ENCODE data around the gene ASPHD1.

The ASPHD1 gene

DNA sequence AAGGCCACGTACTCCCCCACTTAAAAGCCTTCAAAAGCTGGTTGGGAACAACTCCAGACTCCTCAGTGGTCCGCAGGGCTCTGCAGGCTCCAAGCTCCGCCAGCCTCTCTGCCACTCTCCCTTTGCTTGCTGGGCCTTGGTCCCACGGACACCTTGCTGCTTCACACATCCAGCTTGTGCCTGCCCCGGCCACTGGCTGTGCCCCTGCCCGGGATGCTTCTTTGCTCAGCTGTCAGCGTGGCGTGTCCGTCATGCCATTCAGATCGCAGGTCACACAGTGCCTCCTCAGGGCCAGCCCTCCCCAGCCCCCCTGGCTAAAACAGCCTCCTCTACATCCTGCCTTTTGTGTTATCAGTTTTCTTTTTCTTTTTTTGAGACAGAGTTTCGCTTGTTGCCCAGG, 11.8 kb downstream of the ASPHD1 start:
- FAIRE-seq (no peak), DNase-seq (ENCODE audit: insufficient read length, low spot score) (no peak)
- TF ChIP-seq POU2F2 (IDR thresholded peaks at IDR 0.05; ENCODE audit: low read depth, low read length), result no peak
- no peak for TF ChIP-seq SPI1 (IDR thresholded peaks at IDR 0.05; ENCODE audit: low read depth, low read length)
- no peak for TF ChIP-seq PAX5 (IDR thresholded peaks at IDR 0.05; ENCODE audit: insufficient read depth, low read length, severe bottlenecking)
- TF ChIP-seq POLR2AphosphoS5 (IDR thresholded peaks at IDR 0.05; ENCODE audit: low read depth, low read length), result no peak
- TF ChIP-seq TAF1 (IDR thresholded peaks at IDR 0.05; ENCODE audit: low read depth, low read length), result no peak
- no peak for TF ChIP-seq POLR2A (IDR thresholded peaks at IDR 0.05; ENCODE audit: low read depth, low read length)

DNA sequence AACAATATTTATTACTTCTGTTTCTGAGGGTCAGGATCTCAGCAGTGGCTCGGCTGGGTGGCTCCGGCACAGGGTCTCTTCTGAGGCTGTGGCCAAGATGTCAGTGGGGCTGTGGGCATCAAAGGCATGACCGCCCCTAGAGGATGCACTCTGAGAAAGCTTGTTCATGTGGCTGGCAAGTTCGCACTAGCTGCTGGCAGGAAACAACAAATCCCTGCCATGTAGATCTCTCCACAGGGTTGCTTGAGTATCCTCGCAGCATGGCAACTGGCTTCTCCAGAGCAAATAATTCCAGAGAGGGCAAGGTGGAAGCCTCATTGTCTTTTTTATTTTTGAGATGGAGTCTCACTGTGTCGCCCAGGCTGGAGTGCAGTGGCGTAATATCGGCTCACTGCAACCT, 13.2 kb downstream of the ASPHD1 start:
- FAIRE-seq (no peak), DNase-seq (ENCODE audit: insufficient read length, low spot score) (no peak)
- TF ChIP-seq TAF1 (IDR thresholded peaks at IDR 0.05; ENCODE audit: low read depth, low read length) (no peak), POU2F2 (IDR thresholded peaks at IDR 0.05; ENCODE audit: low read depth, low read length) (no peak), POLR2A (IDR thresholded peaks at IDR 0.05; ENCODE audit: low read depth, low read length) (no peak), POLR2AphosphoS5 (IDR thresholded peaks at IDR 0.05; ENCODE audit: low read depth, low read length) (no peak), SPI1 (IDR thresholded peaks at IDR 0.05; ENCODE audit: low read depth, low read length) (no peak), PAX5 (IDR thresholded peaks at IDR 0.05; ENCODE audit: insufficient read depth, low read length, severe bottlenecking) (no peak)

DNA sequence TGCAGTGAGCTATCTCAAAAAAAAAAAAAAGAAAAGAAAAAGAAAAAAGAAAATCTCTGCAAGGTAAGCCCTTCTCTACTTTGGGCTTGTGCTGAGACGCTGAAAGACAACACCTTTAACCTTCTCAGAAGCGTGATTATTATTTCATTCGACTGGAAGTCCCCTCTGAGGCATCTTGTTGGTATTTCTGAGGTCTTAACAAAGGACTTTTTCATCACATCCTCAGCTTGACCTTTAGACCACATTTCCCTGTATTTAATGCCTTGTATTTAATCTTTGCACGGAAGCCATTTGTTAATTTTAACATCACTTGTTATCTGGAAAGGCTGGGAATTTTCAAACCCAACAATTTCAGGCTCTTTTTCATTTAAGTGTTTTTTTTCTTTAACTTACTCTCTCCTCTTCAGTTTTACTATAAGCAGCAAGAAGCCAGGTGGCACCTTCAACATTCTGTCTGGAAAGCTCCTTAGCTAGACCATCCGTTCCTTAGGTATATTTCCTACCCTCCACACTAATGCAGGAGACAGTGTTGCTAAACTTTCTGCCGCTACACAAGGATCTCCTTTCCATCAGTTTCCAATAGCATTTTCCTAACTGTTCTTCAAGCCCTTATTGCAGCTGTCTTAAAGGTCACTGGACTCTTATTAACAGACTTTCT, 15.4 kb downstream of the ASPHD1 start:
- no peak for DNase-seq (ENCODE audit: insufficient read length, low spot score)
- no peak for FAIRE-seq
- TF ChIP-seq TAF1 (IDR thresholded peaks at IDR 0.05; ENCODE audit: low read depth, low read length) (no peak), SPI1 (IDR thresholded peaks at IDR 0.05; ENCODE audit: low read depth, low read length) (no peak), POLR2AphosphoS5 (IDR thresholded peaks at IDR 0.05; ENCODE audit: low read depth, low read length) (no peak), POLR2A (IDR thresholded peaks at IDR 0.05; ENCODE audit: low read depth, low read length) (no peak), POU2F2 (IDR thresholded peaks at IDR 0.05; ENCODE audit: low read depth, low read length) (no peak), PAX5 (IDR thresholded peaks at IDR 0.05; ENCODE audit: insufficient read depth, low read length, severe bottlenecking) (no peak)

DNA sequence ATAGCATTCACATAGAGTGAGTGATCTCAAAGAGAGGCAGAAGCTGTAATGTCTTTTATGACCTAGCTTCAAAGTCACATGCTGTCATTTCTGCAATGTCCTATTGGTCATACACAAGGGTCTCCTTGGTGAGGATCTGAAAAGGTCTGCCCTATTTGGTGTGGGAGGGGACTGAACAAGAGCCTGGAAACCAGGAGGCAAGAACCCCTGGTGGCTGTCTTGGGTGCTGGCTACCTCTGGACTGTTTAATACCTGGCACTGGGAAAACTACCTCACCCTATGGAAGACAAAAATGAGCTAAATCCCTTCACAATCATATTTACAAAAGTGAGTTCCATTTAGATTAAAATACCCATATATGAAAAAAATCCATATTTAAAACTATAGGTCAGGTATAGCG, 16.7 kb downstream of the ASPHD1 start:
- TF ChIP-seq PAX5 (IDR thresholded peaks at IDR 0.05; ENCODE audit: insufficient read depth, low read length, severe bottlenecking), result no peak
- TF ChIP-seq SPI1 (IDR thresholded peaks at IDR 0.05; ENCODE audit: low read depth, low read length), result no peak
- TF ChIP-seq TAF1 (IDR thresholded peaks at IDR 0.05; ENCODE audit: low read depth, low read length), result no peak
- no peak for TF ChIP-seq POU2F2 (IDR thresholded peaks at IDR 0.05; ENCODE audit: low read depth, low read length)
- TF ChIP-seq POLR2A (IDR thresholded peaks at IDR 0.05; ENCODE audit: low read depth, low read length), result no peak
- TF ChIP-seq POLR2AphosphoS5 (IDR thresholded peaks at IDR 0.05; ENCODE audit: low read depth, low read length), result no peak
- DNase-seq (ENCODE audit: insufficient read length, low spot score) (no peak), FAIRE-seq (no peak)

DNA sequence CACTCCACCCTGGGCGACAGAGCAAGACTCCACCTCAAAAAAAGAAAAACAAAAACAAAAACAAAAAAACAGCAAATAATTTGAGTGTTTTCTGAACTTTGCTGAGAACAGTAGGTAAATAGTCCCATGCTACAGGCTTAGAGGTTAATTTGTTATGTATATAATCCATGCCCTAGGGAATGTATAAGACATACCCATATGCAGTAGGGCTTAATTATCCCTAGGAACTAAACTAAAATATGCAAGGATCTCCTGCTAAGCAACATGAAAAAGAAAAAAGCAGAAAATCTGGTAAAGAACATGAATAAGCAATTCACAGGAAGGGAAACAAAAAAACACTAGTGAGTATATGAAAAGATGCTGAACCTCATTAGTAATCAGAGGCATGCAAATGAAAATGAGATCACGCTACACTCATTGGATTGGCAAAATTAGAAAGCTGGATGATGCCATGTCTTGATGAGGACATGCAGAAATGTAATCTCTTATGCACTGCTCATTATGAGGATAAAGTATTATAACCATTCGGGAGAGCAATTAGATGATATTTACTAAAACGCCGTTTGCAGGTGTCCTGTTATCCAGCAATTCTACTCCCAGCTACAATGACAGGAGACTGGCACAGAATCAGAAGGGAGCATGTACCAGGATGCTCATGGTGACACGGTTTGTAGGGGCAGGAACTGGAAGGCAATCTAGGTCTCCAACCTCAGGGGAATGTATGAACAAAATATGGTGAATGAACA, 20.2 kb downstream of the ASPHD1 start:
- FAIRE-seq, result no peak
- DNase-seq (ENCODE audit: insufficient read length, low spot score), result no peak
- TF ChIP-seq TAF1 (IDR thresholded peaks at IDR 0.05; ENCODE audit: low read depth, low read length) (no peak), POU2F2 (IDR thresholded peaks at IDR 0.05; ENCODE audit: low read depth, low read length) (no peak), SPI1 (IDR thresholded peaks at IDR 0.05; ENCODE audit: low read depth, low read length) (no peak), POLR2A (IDR thresholded peaks at IDR 0.05; ENCODE audit: low read depth, low read length) (no peak), PAX5 (IDR thresholded peaks at IDR 0.05; ENCODE audit: insufficient read depth, low read length, severe bottlenecking) (no peak), POLR2AphosphoS5 (IDR thresholded peaks at IDR 0.05; ENCODE audit: low read depth, low read length) (no peak)

DNA sequence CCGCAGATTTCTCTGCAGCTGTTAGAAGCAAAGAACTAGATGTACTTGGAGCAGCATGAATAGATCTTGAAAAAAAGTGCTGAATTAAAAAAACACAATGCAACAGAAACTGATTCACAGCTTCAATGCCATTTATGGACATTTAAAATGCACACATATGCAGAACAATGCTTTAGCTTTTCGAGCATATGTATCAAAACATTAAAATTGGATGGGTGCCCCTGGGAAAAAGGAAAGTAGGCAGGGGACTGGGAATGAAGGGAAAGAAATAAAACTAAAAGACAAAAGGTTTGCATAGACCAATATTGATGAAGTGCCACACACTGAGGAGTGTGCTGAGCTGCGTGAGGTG, 20.7 kb downstream of the ASPHD1 start:
- no peak for DNase-seq (ENCODE audit: insufficient read length, low spot score)
- no peak for TF ChIP-seq TAF1 (IDR thresholded peaks at IDR 0.05; ENCODE audit: low read depth, low read length)
- no peak for TF ChIP-seq POLR2A (IDR thresholded peaks at IDR 0.05; ENCODE audit: low read depth, low read length)
- TF ChIP-seq POLR2AphosphoS5 (IDR thresholded peaks at IDR 0.05; ENCODE audit: low read depth, low read length), result no peak
- no peak for TF ChIP-seq PAX5 (IDR thresholded peaks at IDR 0.05; ENCODE audit: insufficient read depth, low read length, severe bottlenecking)
- FAIRE-seq, result no peak

DNA sequence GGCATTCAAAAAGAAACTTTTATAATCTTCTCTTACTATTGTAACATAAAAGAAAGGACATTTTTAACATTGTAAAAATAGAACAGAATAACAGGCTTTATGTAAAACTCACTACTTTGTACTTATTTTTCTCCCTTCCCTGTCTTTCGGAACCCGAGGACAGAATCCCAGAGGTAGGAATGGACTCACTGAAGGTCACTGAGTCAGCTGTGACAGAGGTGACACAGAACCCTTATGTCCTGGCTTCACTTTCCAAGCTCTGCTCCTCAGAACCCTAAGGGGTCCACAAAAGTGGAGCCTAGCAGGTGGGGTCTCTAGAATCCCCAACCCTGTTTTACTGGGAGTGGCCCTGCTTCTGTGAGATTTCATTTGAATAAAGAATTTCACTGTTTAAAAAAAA, 22.0 kb downstream of the ASPHD1 start:
- FAIRE-seq, result no peak
- TF ChIP-seq SPI1 (IDR thresholded peaks at IDR 0.05; ENCODE audit: low read depth, low read length) (no peak), POLR2AphosphoS5 (IDR thresholded peaks at IDR 0.05; ENCODE audit: low read depth, low read length) (no peak), TAF1 (IDR thresholded peaks at IDR 0.05; ENCODE audit: low read depth, low read length) (no peak), POU2F2 (IDR thresholded peaks at IDR 0.05; ENCODE audit: low read depth, low read length) (no peak), PAX5 (IDR thresholded peaks at IDR 0.05; ENCODE audit: insufficient read depth, low read length, severe bottlenecking) (no peak), POLR2A (IDR thresholded peaks at IDR 0.05; ENCODE audit: low read depth, low read length) (no peak)
- DNase-seq (ENCODE audit: insufficient read length, low spot score), result no peak

DNA sequence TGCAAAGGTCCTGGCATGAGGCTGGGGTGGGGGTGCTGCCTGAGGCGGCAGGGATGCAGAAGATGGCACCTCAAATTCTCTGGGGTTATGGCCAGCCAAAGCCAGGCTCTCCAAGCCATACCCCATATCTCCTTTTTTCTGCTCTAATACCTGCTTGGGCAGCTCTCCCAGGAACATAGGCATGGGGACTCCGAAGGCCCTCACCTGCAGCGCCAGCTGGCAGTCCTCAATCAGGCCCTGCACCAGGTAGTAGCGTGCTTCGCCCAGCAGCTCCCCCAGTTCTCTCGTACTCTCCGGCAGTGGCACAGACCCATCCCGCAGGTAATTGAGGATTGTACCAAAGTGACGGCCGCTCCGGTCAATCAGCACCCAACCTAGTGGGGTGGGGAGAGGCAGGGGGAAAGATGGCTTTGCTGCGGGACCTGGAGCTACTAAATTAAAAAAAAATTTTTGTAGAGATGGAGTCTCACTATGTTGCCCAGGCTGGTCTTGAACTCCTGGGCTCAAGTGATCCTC, 22.8 kb downstream of the ASPHD1 start:
- no peak for DNase-seq (ENCODE audit: insufficient read length, low spot score)
- TF ChIP-seq POLR2AphosphoS5 (IDR thresholded peaks at IDR 0.05; ENCODE audit: low read depth, low read length), result no peak
- TF ChIP-seq POLR2A (IDR thresholded peaks at IDR 0.05; ENCODE audit: low read depth, low read length), result no peak
- TF ChIP-seq SPI1 (IDR thresholded peaks at IDR 0.05; ENCODE audit: low read depth, low read length), result no peak
- no peak for TF ChIP-seq PAX5 (IDR thresholded peaks at IDR 0.05; ENCODE audit: insufficient read depth, low read length, severe bottlenecking)
- no peak for TF ChIP-seq POU2F2 (IDR thresholded peaks at IDR 0.05; ENCODE audit: low read depth, low read length)
- TF ChIP-seq TAF1 (IDR thresholded peaks at IDR 0.05; ENCODE audit: low read depth, low read length), result no peak
- no peak for FAIRE-seq

DNA sequence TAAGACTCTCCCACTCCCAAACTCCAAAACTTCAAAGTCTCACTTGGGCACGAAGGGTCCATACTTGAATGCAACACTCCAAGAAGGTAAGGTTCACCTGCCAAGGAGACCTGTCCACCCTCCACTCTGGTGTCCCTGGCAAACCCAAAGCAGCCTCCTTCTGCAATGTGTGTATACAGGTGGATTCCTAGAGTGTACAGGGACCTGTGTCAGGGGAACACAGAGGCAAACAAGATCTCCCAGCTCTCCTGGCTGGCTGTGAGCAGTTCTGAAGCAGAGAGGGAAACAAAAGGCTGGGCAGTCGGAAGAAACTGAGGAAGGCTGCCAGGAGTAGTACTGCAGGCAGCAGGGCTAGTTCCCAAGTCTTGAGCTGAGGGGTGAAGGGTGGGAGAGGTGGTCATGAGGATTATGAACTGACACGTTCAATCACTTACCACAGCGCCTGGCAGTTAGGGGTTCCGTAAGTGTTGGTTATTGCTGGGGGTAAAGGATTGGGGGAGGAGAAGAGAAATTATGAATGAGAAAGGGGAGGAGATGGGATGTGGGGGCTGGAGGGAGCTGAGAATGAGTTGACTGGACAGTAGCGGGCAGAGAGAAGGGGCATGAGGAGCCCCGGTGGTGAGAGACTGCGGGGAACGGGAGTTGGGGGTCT, 24.9 kb downstream of the ASPHD1 start:
- DNase-seq (ENCODE audit: insufficient read length, low spot score), result no peak
- no peak for FAIRE-seq
- no peak for TF ChIP-seq POU2F2 (IDR thresholded peaks at IDR 0.05; ENCODE audit: low read depth, low read length)
- no peak for TF ChIP-seq PAX5 (IDR thresholded peaks at IDR 0.05; ENCODE audit: insufficient read depth, low read length, severe bottlenecking)
- TF ChIP-seq TAF1 (IDR thresholded peaks at IDR 0.05; ENCODE audit: low read depth, low read length), result no peak
- TF ChIP-seq POLR2A (IDR thresholded peaks at IDR 0.05; ENCODE audit: low read depth, low read length), result no peak
- TF ChIP-seq POLR2AphosphoS5 (IDR thresholded peaks at IDR 0.05; ENCODE audit: low read depth, low read length), result no peak
- no peak for TF ChIP-seq SPI1 (IDR thresholded peaks at IDR 0.05; ENCODE audit: low read depth, low read length)
